Keratinocyte (primary cell): Measurements from ENCODE around the gene SPTBN1.

Source experiments
- EZH2 ChIP-seq: IDR thresholded peaks from one replicate; pipeline ENCODE4 v1.6.1; 2012; ENCODE audit warnings: inconsistent platforms, mild to moderate bottlenecking, low read length, moderate library complexity
- TF ChIP-seq, protein P1 (sequence below), 3 experiments: IDR thresholded peaks in 1 of 3; conservative IDR thresholded peaks in 1 of 3; optimal IDR thresholded peaks in 1 of 3; 2 replicates in 2 of 3; 3 replicates in 1 of 3; pipeline versions ENCODE3 to v1.5.1; 2011; ENCODE audit warnings: low read length in 3 of 3, mild to moderate bottlenecking in 3 of 3, moderate library complexity in 2 of 3, control low read depth in 1 of 3, inconsistent platforms in 1 of 3; ENCODE audit not compliant: insufficient read depth in 2 of 3; ENCODE audit errors: extremely low read depth in 1 of 3

DNA sequence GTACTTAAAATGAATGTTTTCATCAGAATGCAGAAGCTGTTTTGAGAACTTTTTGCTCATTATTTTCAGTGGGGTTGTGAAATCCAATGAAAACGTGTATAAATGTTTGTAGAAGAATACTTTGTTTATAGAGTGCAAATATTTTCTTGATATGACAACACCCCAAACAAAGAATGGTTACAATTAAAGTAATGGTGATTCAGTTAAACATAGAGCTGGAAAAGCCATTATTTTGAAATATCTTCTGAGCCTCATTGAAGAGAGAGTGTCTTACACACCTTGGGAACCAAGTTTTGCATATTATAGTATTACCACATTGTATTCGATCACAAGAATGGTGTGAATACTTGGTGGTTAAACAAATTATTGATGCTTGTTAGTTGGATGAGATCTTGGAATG lies 48.7 kb downstream of the SPTBN1 start:
- TF ChIP-seq, protein P1, sequence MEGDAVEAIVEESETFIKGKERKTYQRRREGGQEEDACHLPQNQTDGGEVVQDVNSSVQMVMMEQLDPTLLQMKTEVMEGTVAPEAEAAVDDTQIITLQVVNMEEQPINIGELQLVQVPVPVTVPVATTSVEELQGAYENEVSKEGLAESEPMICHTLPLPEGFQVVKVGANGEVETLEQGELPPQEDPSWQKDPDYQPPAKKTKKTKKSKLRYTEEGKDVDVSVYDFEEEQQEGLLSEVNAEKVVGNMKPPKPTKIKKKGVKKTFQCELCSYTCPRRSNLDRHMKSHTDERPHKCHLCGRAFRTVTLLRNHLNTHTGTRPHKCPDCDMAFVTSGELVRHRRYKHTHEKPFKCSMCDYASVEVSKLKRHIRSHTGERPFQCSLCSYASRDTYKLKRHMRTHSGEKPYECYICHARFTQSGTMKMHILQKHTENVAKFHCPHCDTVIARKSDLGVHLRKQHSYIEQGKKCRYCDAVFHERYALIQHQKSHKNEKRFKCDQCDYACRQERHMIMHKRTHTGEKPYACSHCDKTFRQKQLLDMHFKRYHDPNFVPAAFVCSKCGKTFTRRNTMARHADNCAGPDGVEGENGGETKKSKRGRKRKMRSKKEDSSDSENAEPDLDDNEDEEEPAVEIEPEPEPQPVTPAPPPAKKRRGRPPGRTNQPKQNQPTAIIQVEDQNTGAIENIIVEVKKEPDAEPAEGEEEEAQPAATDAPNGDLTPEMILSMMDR (optimal IDR thresholded peaks at IDR 0.05 in 1 of 3, IDR thresholded peaks at IDR 0.05 in 1 of 3, conservative IDR thresholded peaks at IDR 0.05 in 1 of 3; ENCODE audit: extremely low read depth in 1 of 3, insufficient read depth in 2 of 3, low read length in 3 of 3), result no peak
- TF ChIP-seq EZH2, result no peak
